H1 (cell line): Measurements from ENCODE around the gene PHTF1. TPM values are rescaled to one million over a fixed set of nuclear protein-coding genes. Genes with fewer than 3 reads are reported as not detected.

Experiments
- CTCF ChIA-PET: fragments of 300-600 bp; sonication (Branson Sonifier 250); formaldehyde crosslinking; loops from one replicate; lab custom pipeline; 2021; ENCODE audit not compliant: partially characterized antibody; lab: Charles Lee
- POLR2A ChIA-PET: fragments of 300-600 bp; sonication (Branson Sonifier 250); formaldehyde crosslinking; loops from one replicate; lab custom pipeline; 2021; ENCODE audit warnings: inconsistent platforms; ENCODE audit not compliant: partially characterized antibody; lab: Charles Lee
- DNase-seq, 2 experiments: peaks; one replicate each; pipeline versions ENCODE4 v3.0.0 to v3.0.0-alpha.2; 2010 to 2022; ENCODE audit warnings: low spot score in 2 of 2, low read depth in 1 of 2, mixed read lengths in 1 of 2
- FAIRE-seq: peaks from 2 replicates; lab custom pipeline; 2011; peaks lifted over from hg19 to GRCh38; lab: Jason Lieb, UNC
- H2AFZ ChIP-seq: 2 replicates; pipeline ENCODE4 v1.8.1; 2012; ENCODE audit warnings: low read length, inconsistent platforms
- H2AK5ac ChIP-seq: 2 replicates; pipeline ENCODE4 v1.6.1; 2013; ENCODE audit warnings: low read depth, low read length
- H2BK120ac ChIP-seq: replicated peaks from 2 replicates; pipeline ENCODE3; 2013; ENCODE audit warnings: low read depth, low read length, inconsistent platforms
- H2BK12ac ChIP-seq: 2 replicates; pipeline ENCODE4 v1.6.1; 2013; ENCODE audit warnings: low read depth, low read length
- H2BK15ac ChIP-seq: 2 replicates; pipeline ENCODE4 v1.6.1; 2013; ENCODE audit warnings: low read length
- H2BK20ac ChIP-seq: 2 replicates; pipeline ENCODE4 v1.6.1; 2013; ENCODE audit warnings: low read length
- H2BK5ac ChIP-seq: 2 replicates; pipeline ENCODE4 v1.6.1; 2013; ENCODE audit warnings: low read depth, low read length
- H3K14ac ChIP-seq: 2 replicates; pipeline ENCODE4 v1.6.1; 2013; ENCODE audit warnings: inconsistent platforms; ENCODE audit not compliant: insufficient read length
- H3K18ac ChIP-seq: 2 replicates; pipeline ENCODE4 v1.6.1; 2013; ENCODE audit warnings: low read length; ENCODE audit errors: extremely low read depth
- H3K23ac ChIP-seq: 2 replicates; pipeline ENCODE4 v1.6.1; 2013; ENCODE audit warnings: inconsistent platforms; ENCODE audit not compliant: insufficient read length
- H3K23me2 ChIP-seq: 2 replicates; pipeline ENCODE4 v1.6.1; 2013; ENCODE audit warnings: low read depth, low read length
- H3K27ac ChIP-seq: 2 replicates; pipeline ENCODE4 v1.6.1; 2011; ENCODE audit warnings: low read depth, low read length, inconsistent platforms
- H3K27me3 ChIP-seq, 4 experiments: replicated peaks in 1 of 4; 1 replicate in 1 of 4; 2 replicates in 3 of 4; pipeline versions ENCODE4 v1.6.1 to v1.8.1; 2011 to 2013; ENCODE audit warnings: low read length in 3 of 4, mild to moderate bottlenecking in 3 of 4, inconsistent platforms in 2 of 4, mixed read lengths in 2 of 4, moderate library complexity in 1 of 4; ENCODE audit not compliant: control insufficient read depth in 3 of 4, insufficient read depth in 3 of 4; ENCODE audit errors: extremely low read depth in 1 of 4
- H3K36me3 ChIP-seq, 4 experiments: 2 replicates each; pipeline versions ENCODE4 v1.6.1 to v1.8.1; 2011 to 2013; ENCODE audit warnings: mild to moderate bottlenecking in 4 of 4, low read length in 3 of 4, moderate library complexity in 2 of 4, control low read depth in 1 of 4, inconsistent platforms in 1 of 4; ENCODE audit not compliant: insufficient read depth in 4 of 4, control insufficient read depth in 2 of 4
- H3K4ac ChIP-seq: replicated peaks from 2 replicates; pipeline ENCODE3; 2013; ENCODE audit warnings: low read length, low read depth, mixed read lengths, inconsistent platforms; ENCODE audit not compliant: insufficient read length
- H3K4me1 ChIP-seq, 4 experiments: replicated peaks in 1 of 4; 1 replicate in 1 of 4; 2 replicates in 3 of 4; pipeline versions ENCODE4 v1.6.1 to v1.8.1; 2011 to 2013; ENCODE audit warnings: low read length in 3 of 4, inconsistent platforms in 2 of 4, mixed read lengths in 1 of 4; ENCODE audit not compliant: insufficient read depth in 4 of 4, control insufficient read depth in 3 of 4
- H3K4me2 ChIP-seq, 2 experiments: 2 replicates each; pipeline versions ENCODE4 v1.6.1 to v1.8.1; 2011 to 2013; ENCODE audit warnings: low read depth in 2 of 2, low read length in 2 of 2, control low read depth in 1 of 2, inconsistent platforms in 1 of 2, mild to moderate bottlenecking in 1 of 2; ENCODE audit not compliant: insufficient read depth in 1 of 2
- H3K4me3 ChIP-seq, 4 experiments: fragments of 200-600, 300-600 bp in 1 of 4; sonication (generic), shearing (Covaris generic), sonication (Bioruptor Twin) in 1 of 4; 2 replicates each; pipeline versions ENCODE4 v1.5.1 to v1.8.1; 2011 to 2016; ENCODE audit warnings: low read length in 4 of 4, low read depth in 3 of 4, control low read depth in 2 of 4, inconsistent platforms in 2 of 4, mild to moderate bottlenecking in 2 of 4, mixed read lengths in 1 of 4, moderate library complexity in 1 of 4; ENCODE audit not compliant: insufficient read depth in 2 of 4; ENCODE audit errors: extremely low read depth in 1 of 4
- H3K56ac ChIP-seq: replicated peaks from 2 replicates; pipeline ENCODE3; 2013; ENCODE audit warnings: low read depth, mild to moderate bottlenecking, mixed read lengths, low read length, inconsistent platforms; ENCODE audit not compliant: insufficient read length
- H3K79me1 ChIP-seq: 2 replicates; pipeline ENCODE4 v1.6.1; 2013; ENCODE audit warnings: low read depth, low read length, control low read depth
- H3K79me2 ChIP-seq, 2 experiments: 2 replicates each; pipeline versions ENCODE4 v1.6.1 to v1.8.1; 2012 to 2013; ENCODE audit warnings: low read length in 2 of 2, mild to moderate bottlenecking in 2 of 2, inconsistent platforms in 1 of 2; ENCODE audit not compliant: insufficient read depth in 2 of 2, control insufficient read depth in 1 of 2
- H3K9ac ChIP-seq, 4 experiments: replicated peaks in 1 of 4; 1 replicate in 1 of 4; 2 replicates in 3 of 4; pipeline versions ENCODE4 v1.6.1 to v1.8.1; 2011 to 2013; ENCODE audit warnings: low read depth in 3 of 4, low read length in 3 of 4, control low read depth in 2 of 4, mild to moderate bottlenecking in 2 of 4, moderate library complexity in 2 of 4, inconsistent platforms in 1 of 4; ENCODE audit errors: extremely low read depth in 1 of 4
- H3K9me3 ChIP-seq, 2 experiments: 2 replicates each; pipeline versions ENCODE4 v1.6.1 to v1.8.1; 2012 to 2013; ENCODE audit warnings: mild to moderate bottlenecking in 2 of 2, moderate library complexity in 2 of 2, control low read depth in 1 of 2, inconsistent platforms in 1 of 2, low read depth in 1 of 2, low read length in 1 of 2, mixed read lengths in 1 of 2; ENCODE audit not compliant: insufficient read depth in 2 of 2
- H4K20me1 ChIP-seq, 2 experiments: replicated peaks in 1 of 2; 2 replicates each; pipeline versions ENCODE3 to v1.8.1; 2011 to 2013; ENCODE audit warnings: inconsistent platforms in 2 of 2, low read length in 2 of 2, mild to moderate bottlenecking in 1 of 2; ENCODE audit not compliant: insufficient read depth in 2 of 2, control insufficient read depth in 1 of 2
- H4K5ac ChIP-seq: 2 replicates; pipeline ENCODE4 v1.6.1; 2013; ENCODE audit warnings: low read length, low read depth, mixed read lengths, inconsistent platforms; ENCODE audit not compliant: insufficient read length
- H4K8ac ChIP-seq: 2 replicates; pipeline ENCODE4 v1.8.0; 2013; ENCODE audit warnings: mild to moderate bottlenecking, moderate library complexity, low read length, inconsistent platforms; ENCODE audit not compliant: insufficient read depth; ENCODE audit errors: extremely low read depth
- H4K91ac ChIP-seq: replicated peaks from 2 replicates; pipeline ENCODE3; 2013; ENCODE audit warnings: low read length, mixed read lengths, inconsistent platforms; ENCODE audit not compliant: insufficient read length
- ASH2L ChIP-seq: fragments of 200-600, 300-600 bp; sonication (generic); IDR thresholded peaks from one replicate; pipeline ENCODE4 v1.7.1; 2017; ENCODE audit warnings: low read length
- BRCA1 ChIP-seq: IDR thresholded peaks from 2 replicates; pipeline ENCODE4 v1.6.1; 2012; ENCODE audit warnings: low read depth, low read length, improper control_type of control experiment
- CHD2 ChIP-seq: IDR thresholded peaks from 2 replicates; pipeline ENCODE4 v1.6.1; 2012; ENCODE audit warnings: low read length, improper control_type of control experiment
- CTBP2 ChIP-seq: IDR thresholded peaks from 2 replicates; pipeline ENCODE4 v1.7.0; 2011; ENCODE audit warnings: borderline replicate concordance, mild to moderate bottlenecking, moderate library complexity, mixed read lengths, low read length; ENCODE audit not compliant: insufficient read depth, insufficient read length
- HDAC6 ChIP-seq: IDR thresholded peaks from one replicate; pipeline ENCODE4 v1.7.1; 2012; ENCODE audit warnings: low read depth, mild to moderate bottlenecking, inconsistent platforms, low read length, moderate library complexity
- KDM5A ChIP-seq: fragments of 200-600 bp; IDR thresholded peaks from 2 replicates; pipeline ENCODE4 v1.7.1; 2012; ENCODE audit warnings: mild to moderate bottlenecking, low read length, inconsistent platforms, mixed read lengths
- RFX5 ChIP-seq: IDR thresholded peaks from 2 replicates; pipeline ENCODE4 v1.6.1; 2011; ENCODE audit warnings: low read depth, low read length, improper control_type of control experiment, borderline replicate concordance
- SAP30 ChIP-seq: fragments of 300-600 bp; sonication (generic); IDR thresholded peaks from 2 replicates; pipeline ENCODE4 v1.7.1; 2012; ENCODE audit warnings: low read length, moderate library complexity, mild to moderate bottlenecking, inconsistent platforms; ENCODE audit not compliant: insufficient read depth, insufficient replicate concordance
- SP2 ChIP-seq: IDR thresholded peaks from 2 replicates; pipeline ENCODE4 v1.6.1; 2012; ENCODE audit warnings: mild to moderate bottlenecking, low read length, inconsistent platforms
- SP4 ChIP-seq: IDR thresholded peaks from 2 replicates; pipeline ENCODE4 v1.6.1; 2012; ENCODE audit warnings: low read length, inconsistent platforms
- TEAD4 ChIP-seq: IDR thresholded peaks from 2 replicates; pipeline ENCODE4 v1.6.1; 2012; ENCODE audit warnings: low read depth, low read length, inconsistent platforms, mixed read lengths
- WGBS, 2 experiments: shearing (Covaris generic) in 1 of 2; methylation state at CpG; one replicate each; pipeline versions ENCODE4 v1.1.6 to v1.1.7; 2013 to 2015; ENCODE audit warnings: low lambda C conversion rate in 2 of 2, mixed read lengths in 2 of 2, inconsistent platforms in 1 of 2, low coverage in 1 of 2, missing lambda C conversion rate in 1 of 2; ENCODE audit not compliant: insufficient replicate concordance in 2 of 2, insufficient coverage in 1 of 2, insufficient read length in 1 of 2; ENCODE audit errors: extremely low coverage in 1 of 2, missing lambda C conversion rate in 1 of 2; 5-methylcytosine and 5-hydroxymethylcytosine counted together
- polyA plus RNA-seq, 7 experiments: library from polyadenylated mRNA; depleted of rRNA in 3 of 7; stranded (reverse) in 5 of 7; unstranded in 2 of 7; fragments of >200 nt in 5 of 7; fragments of 200-250 nt in 2 of 7; gene quantifications; 1 replicate in 5 of 7; 2 replicates in 1 of 7; 4 replicates in 1 of 7; pipeline versions ENCODE4 v1.2.1 to v1.2.3, GENCODE V29; 2011 to 2013; ENCODE audit warnings: missing spikeins in 2 of 7, mixed read lengths in 2 of 7
- total RNA-seq: library from RNA; stranded (reverse); fragmentation: NEBNext Ultra II Directional; extraction: Animal tissue kit (Norgen Biotek cat#: 25700); gene quantifications from 2 replicates; pipeline ENCODE4 v1.2.1, GENCODE V29; 2021
- TF ChIP-seq, protein P1 (sequence below): IDR thresholded peaks from 2 replicates; pipeline ENCODE4 v1.6.1; 2012; ENCODE audit warnings: low read length, inconsistent platforms

The PHTF1 gene
- total and polyA plus RNA-seq, 2 of the 8 experiments (the other 6 are each of a cell fraction or from before 2014, with no cell fraction given), result 9.1 to 26.9 TPM

- Histone ChIP-seq H2AFZ (no peak overlapping the region), H4K5ac (no peak overlapping the region), H4K8ac (no peak overlapping the region), H3K56ac (no peak overlapping the region), H3K14ac (no peak overlapping the region), H3K9me3 (no peaks in the 10 kb centered on the region; a peak in 1 of 4 replicates), H2AK5ac (no peak overlapping the region), H2BK15ac (no peak overlapping the region), H3K79me2 (no peaks in the 10 kb centered on the region), H3K27ac (no peak overlapping the region), H3K18ac (no peak overlapping the region), H2BK120ac (no peak overlapping the region), H3K4me3 (no peak overlapping the region), H4K91ac (no peak overlapping the region), H2BK12ac (no peak overlapping the region), H3K27me3 (no peaks in the 10 kb centered on the region), H3K23me2 (no peaks in the 10 kb centered on the region), H2BK5ac (no peak overlapping the region), H3K4me2 (no peak overlapping the region), H3K36me3 (0 out of 8 replicates have a peak, but pooled peaks cover 0 to 2% (median 0%) of the 10 kb centered on the region in 4 experiments), H4K20me1 (no peaks in the 10 kb centered on the region), H3K9ac (no peak overlapping the region), H2BK20ac (no peak overlapping the region), H3K79me1 (no peaks in the 10 kb centered on the region), H3K23ac (no peak overlapping the region), H3K4me1 (no peaks in the 10 kb centered on the region), H3K4ac (no peak overlapping the region)
- ChIA-PET POLR2A (no interaction called here), CTCF (interaction anchor here (0.8 to 1.6 kb wide), 8 partner anchors 9 to 961 kb away, joined by 3 to 6 read pairs (median 4); partner anchors contain the start of gene PPM1J)
- FAIRE-seq (no peak), DNase-seq (no peak)
- TF ChIP-seq RFX5 (no peak), ASH2L (no peak), SP4 (no peak), HDAC6 (no peak), TEAD4 (no peak), CHD2 (no peak), BRCA1 (no peak), CTBP2 (no peak), SP2 (no peak), SAP30 (no peak), KDM5A (no peak)
- TF ChIP-seq, protein P1, sequence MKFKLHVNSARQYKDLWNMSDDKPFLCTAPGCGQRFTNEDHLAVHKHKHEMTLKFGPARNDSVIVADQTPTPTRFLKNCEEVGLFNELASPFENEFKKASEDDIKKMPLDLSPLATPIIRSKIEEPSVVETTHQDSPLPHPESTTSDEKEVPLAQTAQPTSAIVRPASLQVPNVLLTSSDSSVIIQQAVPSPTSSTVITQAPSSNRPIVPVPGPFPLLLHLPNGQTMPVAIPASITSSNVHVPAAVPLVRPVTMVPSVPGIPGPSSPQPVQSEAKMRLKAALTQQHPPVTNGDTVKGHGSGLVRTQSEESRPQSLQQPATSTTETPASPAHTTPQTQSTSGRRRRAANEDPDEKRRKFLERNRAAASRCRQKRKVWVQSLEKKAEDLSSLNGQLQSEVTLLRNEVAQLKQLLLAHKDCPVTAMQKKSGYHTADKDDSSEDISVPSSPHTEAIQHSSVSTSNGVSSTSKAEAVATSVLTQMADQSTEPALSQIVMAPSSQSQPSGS, result no peak
- WGBS, 2 experiments, result 87% methylated on average over 5 of the region's 5 CpGs; no CpG with 5 or more reads in 1 of the 2 experiments
Observed at GRCh38 chr1:113676524-113676923, 82.8 kb downstream of the PHTF1 start.
